Renal pelvis (tissue), 12 donors: ENCODE measurements around the gene TACSTD2. TPM values are rescaled to one million over a fixed set of nuclear protein-coding genes. Genes with fewer than 3 reads are reported as not detected.
A peak's percentile ranks its signal among the peaks of the same experiment; 100 is the strongest.
"Not testable (repeated sequence)": the region's sequence is repeated elsewhere in the genome, so short reads cannot be mapped to it uniquely, and the experiment has no call there.

Experiments used
- DNase-seq: peaks from one replicate; pipeline ENCODE4 v3.0.0-alpha.2; 2013
- long read RNA-seq, 16 experiments: transcript quantifications; one replicate each; lab custom pipeline, GENCODE V29; 2026
- polyA plus RNA-seq, 3 donors: library from polyadenylated mRNA; unstranded; fragments of 120-200 nt; gene quantifications; one replicate each; pipeline ENCODE4 v1.2.1, GENCODE V29; 2013; ENCODE audit not compliant: insufficient read length in 3 of 3

TACSTD2 gene
- polyA plus RNA-seq = 10 to 100 TPM; 23.6 to 38.8 (median 36.9) TPM
- long read RNA-seq, donor 1, transcript TACSTD2-201 (1 exons, 2,351 nt) = major isoform, 60 of 60 reads
- long read RNA-seq, donor 1, partial matches to known transcripts = 0 of 60 reads
- long read RNA-seq, donor 1, other reads (novel, unspliced or antisense) = 0 of 60 reads
- long read RNA-seq, donor 2, transcript TACSTD2-201 (1 exons, 2,351 nt) = major isoform, 44 of 44 reads
- long read RNA-seq, donor 2, partial matches to known transcripts = 0 of 44 reads
- long read RNA-seq, donor 2, other reads (novel, unspliced or antisense) = 0 of 44 reads
- long read RNA-seq, donor 3, transcript TACSTD2-201 (1 exons, 2,351 nt) = major isoform, 66 of 66 reads
- long read RNA-seq, donor 3, partial matches to known transcripts = 0 of 66 reads
- long read RNA-seq, donor 3, other reads (novel, unspliced or antisense) = 0 of 66 reads
- long read RNA-seq, donor 4, transcript TACSTD2-201 (1 exons, 2,351 nt) = major isoform, 127 of 127 reads
- long read RNA-seq, donor 4, partial matches to known transcripts = 0 of 127 reads
- long read RNA-seq, donor 4, other reads (novel, unspliced or antisense) = 0 of 127 reads
- long read RNA-seq, donor 5, transcript TACSTD2-201 (1 exons, 2,351 nt) = major isoform, 37 of 37 reads
- long read RNA-seq, donor 5, partial matches to known transcripts = 0 of 37 reads
- long read RNA-seq, donor 5, other reads (novel, unspliced or antisense) = 0 of 37 reads
- long read RNA-seq, donor 6, transcript TACSTD2-201 (1 exons, 2,351 nt) = major isoform, 47 of 47 reads
- long read RNA-seq, donor 6, partial matches to known transcripts = 0 of 47 reads
- long read RNA-seq, donor 6, other reads (novel, unspliced or antisense) = 0 of 47 reads
- long read RNA-seq, donor 7, transcript TACSTD2-201 (1 exons, 2,351 nt) = major isoform, 127 of 127 reads
- long read RNA-seq, donor 7, partial matches to known transcripts = 0 of 127 reads
- long read RNA-seq, donor 7, other reads (novel, unspliced or antisense) = 0 of 127 reads
- long read RNA-seq, donor 8 = 0 reads
- long read RNA-seq, donor 9, transcript TACSTD2-201 (1 exons, 2,351 nt) = major isoform, 38 of 38 reads
- long read RNA-seq, donor 9, partial matches to known transcripts = 0 of 38 reads
- long read RNA-seq, donor 9, other reads (novel, unspliced or antisense) = 0 of 38 reads
- long read RNA-seq, donor 10, transcript TACSTD2-201 (1 exons, 2,351 nt) = major isoform, 39 of 39 reads
- long read RNA-seq, donor 10, partial matches to known transcripts = 0 of 39 reads
- long read RNA-seq, donor 10, other reads (novel, unspliced or antisense) = 0 of 39 reads
- long read RNA-seq, donor 11, transcript TACSTD2-201 (1 exons, 2,351 nt) = major isoform, 26 of 26 reads
- long read RNA-seq, donor 11, partial matches to known transcripts = 0 of 26 reads
- long read RNA-seq, donor 11, other reads (novel, unspliced or antisense) = 0 of 26 reads
- long read RNA-seq, donor 12, transcript TACSTD2-201 (1 exons, 2,351 nt) = major isoform, 113 of 113 reads
- long read RNA-seq, donor 12, partial matches to known transcripts = 0 of 113 reads
- long read RNA-seq, donor 12, other reads (novel, unspliced or antisense) = 0 of 113 reads
- long read RNA-seq, donor 13, transcript TACSTD2-201 (1 exons, 2,351 nt) = major isoform, 44 of 44 reads
- long read RNA-seq, donor 13, partial matches to known transcripts = 0 of 44 reads
- long read RNA-seq, donor 13, other reads (novel, unspliced or antisense) = 0 of 44 reads
- long read RNA-seq, donor 14 = 0 reads
- long read RNA-seq, donor 15, transcript TACSTD2-201 (1 exons, 2,351 nt) = major isoform, 113 of 113 reads
- long read RNA-seq, donor 15, partial matches to known transcripts = 0 of 113 reads
- long read RNA-seq, donor 15, other reads (novel, unspliced or antisense) = 0 of 113 reads
- long read RNA-seq, donor 16, transcript TACSTD2-201 (1 exons, 2,351 nt) = major isoform, 59 of 59 reads
- long read RNA-seq, donor 16, partial matches to known transcripts = 0 of 59 reads
- long read RNA-seq, donor 16, other reads (novel, unspliced or antisense) = 0 of 59 reads

- peak; percentile 47 for DNase-seq
These were observed at the start of gene TACSTD2 for GRCh38 chr1:58576727-58577653. TACSTD2 (minus strand) TSS chr1:58577252; CDS start chr1:58577156, 96 bp downstream.

- DNase-seq = no peak
These were observed 49.2 kb upstream of the TACSTD2 start for GRCh38 chr1:58626293-58626692.

GRCh38 chr1:58623259-58623658, 46.2 kb upstream of the TACSTD2 start:
- DNase-seq = not testable (repeated sequence)

- no peak for DNase-seq
These were observed 45.5 kb upstream of the TACSTD2 start for GRCh38 chr1:58622571-58622970.

GRCh38 chr1:58621391-58621790, 44.3 kb upstream of the TACSTD2 start:
- DNase-seq = no peak

GRCh38 chr1:58620926-58621325, 43.9 kb upstream of the TACSTD2 start:
- no peak for DNase-seq

GRCh38 chr1:58620259-58620658, 43.2 kb upstream of the TACSTD2 start:
- DNase-seq = no peak

GRCh38 chr1:58619286-58620054, 42.4 kb upstream of the TACSTD2 start:
- DNase-seq = peak; percentile 22

GRCh38 chr1:58618303-58618702, 41.3 kb upstream of the TACSTD2 start:
- DNase-seq = no peak

GRCh38 chr1:58611861-58612385, 34.9 kb upstream of the TACSTD2 start:
- DNase-seq = no peak

GRCh38 chr1:58608945-58609344, 31.9 kb upstream of the TACSTD2 start:
- DNase-seq = no peak

GRCh38 chr1:58608297-58608696, 31.2 kb upstream of the TACSTD2 start:
- DNase-seq = no peak

- no peak for DNase-seq
These were observed 30.3 kb upstream of the TACSTD2 start for GRCh38 chr1:58607391-58607790.

- not testable (repeated sequence) for DNase-seq
These were observed 24.9 kb upstream of the TACSTD2 start for GRCh38 chr1:58601921-58602320.

GRCh38 chr1:58597996-58598395, 20.9 kb upstream of the TACSTD2 start:
- DNase-seq = no peak

GRCh38 chr1:58597076-58597475, 20.0 kb upstream of the TACSTD2 start:
- no peak for DNase-seq

GRCh38 chr1:58596631-58597052, 19.6 kb upstream of the TACSTD2 start:
- DNase-seq = no peak

GRCh38 chr1:58594546-58594945, 17.5 kb upstream of the TACSTD2 start:
- DNase-seq = peak; percentile 54
